GM21526 (cell line): ENCODE data around the gene BSND.
"Not testable (repeated sequence)": the region's sequence is repeated elsewhere in the genome, so short reads cannot be mapped to it uniquely, and the experiment has no call there.

Source experiments
- ATAC-seq: cut with Tn5 transposase; IDR thresholded peaks from one replicate; pipeline ENCODE4 v1.9.1; 2021; ENCODE audit warnings: moderate library complexity; ENCODE audit not compliant: unreplicated experiment, low FRiP score

Gene BSND

DNA sequence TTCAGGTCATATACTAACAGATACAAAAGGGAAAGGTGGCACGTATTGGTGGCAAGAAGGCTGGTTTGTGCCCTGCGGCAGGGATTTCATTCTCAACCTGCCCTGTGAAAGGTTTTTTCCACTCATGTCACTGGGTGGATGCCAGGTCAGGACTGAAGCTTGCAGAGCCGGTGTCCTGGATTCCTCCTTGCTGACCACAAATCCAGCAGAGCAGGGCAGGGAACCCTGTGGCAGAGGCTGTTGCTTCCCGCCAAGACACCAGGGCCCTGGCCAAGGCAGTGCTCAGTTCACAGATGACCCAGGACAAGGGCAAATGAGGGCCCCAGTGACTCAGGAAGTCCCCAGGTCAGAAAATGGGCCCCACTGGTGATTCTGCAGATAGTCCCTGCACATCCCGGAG, 16.4 kb downstream of the BSND start:
- no peak for ATAC-seq

DNA sequence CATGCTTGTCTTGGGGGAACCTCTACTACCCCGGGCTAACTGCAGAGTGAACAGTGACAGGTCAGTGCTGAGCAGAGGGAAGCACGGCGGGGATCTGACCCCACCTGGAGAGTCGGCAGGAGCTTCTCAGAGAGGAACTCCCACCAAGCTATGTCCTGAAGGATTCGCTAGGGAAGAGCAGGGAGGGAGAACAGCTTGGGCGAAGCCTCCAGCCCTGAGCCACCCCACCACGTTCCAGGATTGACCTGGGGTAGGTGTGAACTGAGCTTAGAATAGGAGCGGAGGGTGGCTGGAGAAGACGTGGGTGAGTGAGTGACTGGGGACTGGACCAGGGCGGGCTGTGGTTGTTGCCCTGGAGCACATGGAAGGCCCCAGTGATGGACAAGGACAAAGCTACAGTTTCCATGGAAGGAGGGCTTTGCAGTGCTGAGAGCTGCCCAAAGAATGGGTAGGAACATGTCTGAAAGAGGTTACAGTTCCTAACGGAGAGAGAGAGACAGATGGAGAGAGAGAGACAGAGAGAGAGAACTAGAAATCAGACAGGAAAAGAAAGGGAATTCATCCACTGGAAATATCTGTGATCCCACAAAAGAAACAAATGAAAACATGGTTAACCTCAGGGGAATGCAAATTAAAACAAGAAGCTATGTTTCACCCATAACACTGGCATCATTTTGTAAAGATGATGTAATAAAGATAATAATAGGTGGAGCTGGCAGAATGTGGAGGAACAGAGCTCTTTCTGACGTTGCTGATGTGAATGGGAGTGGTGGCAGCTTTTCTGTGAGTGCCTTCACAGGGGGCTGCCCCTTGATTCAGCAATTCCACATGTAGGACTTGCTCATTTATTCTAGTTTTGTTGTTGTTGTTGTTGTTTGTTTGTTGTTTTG, 17.2 kb downstream of the BSND start:
- no peak for ATAC-seq

DNA sequence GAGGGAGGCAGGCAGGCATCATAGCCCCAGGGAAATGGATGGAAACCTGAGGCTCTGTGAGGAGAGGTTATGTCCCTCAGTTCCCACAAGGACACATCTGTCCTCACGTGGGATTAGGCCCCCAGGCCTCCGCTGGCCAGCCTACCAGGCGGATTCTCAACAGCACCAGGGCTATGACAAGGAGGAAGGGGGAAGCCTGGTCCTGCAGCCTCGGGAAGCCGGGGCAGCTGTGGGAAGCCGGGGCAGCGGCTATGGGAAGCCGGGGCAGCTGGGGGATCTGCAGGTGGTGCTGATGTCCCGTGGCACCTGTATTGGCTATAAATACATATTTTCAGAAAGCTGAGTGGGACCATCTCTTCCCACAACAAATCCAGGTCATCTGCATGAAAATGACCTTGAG, 19.7 kb downstream of the BSND start:
- no peak for ATAC-seq

DNA sequence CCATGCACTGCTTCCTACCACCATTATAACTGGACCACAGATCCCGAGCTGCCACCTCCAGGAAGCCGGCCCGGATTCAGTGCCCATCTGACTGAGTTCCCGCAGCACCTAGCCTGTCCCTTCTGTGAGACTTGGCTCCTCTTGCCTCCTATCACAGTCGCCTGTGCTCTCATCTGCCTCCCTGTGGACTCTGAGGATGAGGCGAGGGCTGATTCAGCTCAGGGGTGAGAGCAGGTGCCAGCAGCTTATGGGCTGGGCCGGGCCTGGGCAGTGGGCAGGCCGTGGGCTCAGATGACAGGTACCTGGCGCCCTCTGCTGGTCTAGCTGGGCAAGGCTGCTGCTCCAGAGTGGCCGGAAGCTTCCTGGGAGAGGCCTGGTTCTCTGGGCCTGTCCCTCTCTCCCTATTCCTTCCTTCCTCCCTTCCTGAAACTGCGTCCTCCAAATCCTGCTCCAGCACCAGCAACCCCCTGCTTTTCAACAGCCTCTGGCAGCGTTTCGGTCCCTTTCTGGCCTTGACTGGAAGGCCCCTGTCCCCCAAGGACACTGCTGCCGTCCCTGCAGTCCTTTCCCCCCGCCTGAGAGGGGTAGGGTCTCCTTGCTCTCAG, 23.3 kb downstream of the BSND start:
- peak; percentile 77 for ATAC-seq

DNA sequence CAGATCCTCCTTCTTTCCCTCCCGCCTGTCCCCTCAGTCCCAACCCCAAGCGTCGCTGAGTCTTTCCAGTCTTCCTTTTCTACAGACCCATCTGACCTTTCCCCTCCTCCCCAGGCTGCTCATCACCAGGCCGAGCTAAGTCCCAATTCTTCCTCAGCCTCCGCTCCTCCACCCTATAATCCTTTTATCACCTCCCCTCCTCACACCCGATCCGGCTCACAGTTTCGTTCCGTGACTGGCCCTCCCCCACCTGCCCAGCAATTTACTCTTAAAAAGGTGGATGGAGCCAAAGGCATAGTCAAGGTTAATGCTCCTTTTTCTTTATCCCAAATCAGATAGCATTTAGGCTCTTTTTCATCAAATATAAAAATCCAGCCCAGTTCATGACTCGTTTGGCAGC, 25.4 kb downstream of the BSND start:
- not testable (repeated sequence) for ATAC-seq

DNA sequence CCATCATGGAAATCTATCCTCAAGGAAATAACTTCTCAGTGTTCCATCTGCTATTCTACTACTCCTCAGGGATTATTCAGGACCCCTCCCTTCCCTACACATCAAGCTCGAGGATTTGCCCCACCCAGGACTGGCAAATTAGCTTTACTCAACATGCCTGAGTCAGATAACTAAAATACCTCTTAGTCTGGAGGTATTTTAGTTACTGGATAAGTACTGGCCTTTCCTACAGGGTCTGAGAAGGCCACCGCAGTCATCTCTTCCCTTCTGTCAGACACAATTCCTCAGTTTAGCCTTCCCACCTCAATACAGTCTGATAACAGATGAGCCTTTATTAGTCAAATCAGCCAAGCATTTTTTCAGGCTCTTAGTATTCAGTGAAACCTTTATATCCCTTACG, 27.9 kb downstream of the BSND start:
- ATAC-seq: not testable (repeated sequence)

DNA sequence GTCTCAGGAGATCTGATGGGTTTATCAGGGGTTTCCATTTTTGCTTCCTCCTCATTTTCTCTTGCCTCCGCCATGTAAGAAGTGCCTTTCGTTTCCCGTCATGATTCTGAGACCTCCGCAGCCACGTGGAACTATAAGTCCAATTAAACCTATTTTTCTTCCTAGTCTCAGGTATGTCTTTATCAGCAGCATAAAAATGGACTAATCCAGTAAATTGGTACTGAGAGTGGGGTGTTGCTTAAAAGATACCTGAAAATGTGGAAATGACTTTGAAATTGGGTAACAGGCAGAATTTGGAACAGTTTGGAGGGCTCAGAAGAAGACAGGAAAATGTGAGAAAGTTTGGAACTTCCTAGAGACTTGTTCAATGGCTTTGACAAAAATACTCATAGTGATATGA, 32.4 kb downstream of the BSND start:
- ATAC-seq: not testable (repeated sequence)

DNA sequence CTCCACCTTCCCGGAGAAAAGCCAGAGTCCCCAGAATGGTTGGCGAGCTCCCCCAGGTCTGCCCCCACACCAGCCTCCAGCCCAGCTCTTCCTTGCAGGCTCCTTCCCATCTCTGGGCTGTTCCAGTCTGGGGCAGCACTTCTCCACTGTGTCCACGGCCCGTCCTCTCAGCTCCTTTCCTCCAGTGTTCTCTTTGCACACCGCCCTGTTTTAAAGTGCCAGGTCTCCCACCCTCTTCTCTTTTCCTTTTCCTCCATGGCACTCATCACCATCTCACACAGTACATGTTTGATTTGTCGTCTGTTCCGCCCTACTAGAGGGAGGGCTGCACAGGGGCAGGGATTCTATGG, 34.5 kb downstream of the BSND start:
- no peak for ATAC-seq

DNA sequence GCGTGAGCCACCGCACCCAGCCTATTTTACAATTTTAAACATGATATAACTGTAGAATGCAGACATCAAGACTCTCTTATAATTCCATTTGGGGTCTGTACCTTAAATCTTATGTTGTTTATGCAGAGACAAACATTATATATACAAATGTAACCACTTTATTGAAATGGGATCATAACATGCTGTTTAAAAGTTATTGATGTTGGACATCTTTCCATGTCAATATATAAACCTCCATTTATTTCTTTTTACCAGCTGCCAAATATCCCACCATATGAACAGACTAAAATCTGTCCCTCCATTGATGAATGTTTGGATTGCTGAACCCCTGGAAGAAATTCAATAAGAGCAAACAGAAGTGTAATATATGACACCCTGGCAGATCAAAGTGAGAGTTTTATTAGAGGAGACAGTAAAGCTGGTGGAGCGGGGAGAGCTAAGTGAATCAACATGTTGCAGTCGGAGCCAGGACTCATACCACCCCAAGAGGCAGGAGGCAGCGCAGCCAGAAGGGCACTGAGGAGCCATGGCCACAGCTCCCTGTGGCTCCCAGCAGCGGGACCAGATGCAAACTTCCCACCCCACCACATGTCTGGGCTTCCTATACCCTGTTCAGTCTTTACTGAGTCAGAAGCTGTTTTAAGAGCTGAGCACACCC, 35.9 kb downstream of the BSND start:
- ATAC-seq: no peak

DNA sequence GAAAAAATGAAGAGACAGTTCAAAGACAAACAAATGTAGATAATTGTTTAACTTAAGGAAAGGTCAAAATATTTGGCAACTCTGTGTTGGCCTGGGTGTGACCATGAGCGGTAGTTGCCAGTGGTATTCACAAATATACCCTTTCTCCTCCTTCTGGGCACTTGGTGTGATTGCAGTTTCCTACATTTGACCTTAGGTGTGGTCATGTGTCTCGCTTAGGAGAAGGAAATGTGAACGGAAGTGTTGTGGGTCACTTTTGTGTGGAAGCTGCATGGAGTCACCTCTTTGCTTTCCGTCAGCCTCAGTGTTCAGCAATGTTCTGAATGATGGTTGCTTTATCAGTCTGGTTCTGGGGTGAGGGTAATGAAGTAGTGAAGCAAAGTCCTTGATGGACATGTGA, 37.2 kb downstream of the BSND start:
- ATAC-seq: no peak

DNA sequence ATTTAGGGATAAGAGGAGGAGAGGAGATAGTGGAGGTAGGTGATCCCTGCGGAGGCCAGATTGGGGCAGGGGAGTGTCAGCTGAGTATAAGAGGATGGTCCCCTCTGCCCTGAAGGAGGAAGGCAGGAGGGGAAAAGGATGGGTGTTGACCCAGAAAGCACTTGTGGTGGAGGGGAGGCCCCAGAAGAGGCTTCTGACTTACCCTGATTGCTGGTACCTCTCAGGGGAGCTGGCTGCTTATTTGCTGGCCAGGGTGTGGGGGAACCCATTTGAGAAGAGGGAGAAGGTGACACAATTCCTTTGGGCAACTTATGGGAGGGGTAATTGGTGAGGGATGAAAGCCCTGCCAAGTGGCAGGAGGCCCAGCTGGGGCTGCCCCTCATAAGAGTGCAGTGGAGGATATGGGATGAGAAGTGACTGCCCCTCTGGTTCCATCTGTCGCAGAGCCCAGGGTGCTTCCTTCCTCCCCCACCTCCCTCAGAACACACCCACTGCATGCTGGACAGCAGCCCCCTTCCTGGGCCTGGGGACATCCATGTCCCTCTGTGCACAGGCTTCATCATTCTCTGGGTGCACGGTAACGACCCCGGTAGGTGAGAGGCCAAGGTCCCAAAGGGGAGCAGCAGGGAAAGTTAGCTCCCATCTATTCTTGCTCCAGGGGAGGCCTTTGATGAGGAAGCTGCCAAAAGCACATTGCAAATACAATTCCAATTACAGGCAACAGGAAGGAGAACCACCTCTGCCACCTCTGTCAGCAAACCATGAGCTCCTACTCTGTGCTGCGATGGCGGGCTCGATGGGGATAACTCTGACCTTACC, 39.2 kb downstream of the BSND start:
- no peak for ATAC-seq

DNA sequence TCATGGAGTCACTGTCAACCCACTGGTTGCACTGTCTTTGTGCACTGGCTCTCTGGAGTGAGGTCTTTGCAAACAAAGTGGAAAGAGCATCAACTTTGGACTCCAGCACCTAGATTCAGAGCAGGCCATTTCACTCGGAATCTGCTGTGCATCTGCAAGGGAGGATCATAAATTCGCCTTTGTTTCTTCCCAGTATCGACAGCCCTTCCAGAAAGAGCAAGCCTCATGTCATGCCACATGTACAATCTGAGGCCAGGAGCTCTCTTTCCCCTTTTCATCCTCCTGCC, 39.8 kb downstream of the BSND start:
- no peak for ATAC-seq

DNA sequence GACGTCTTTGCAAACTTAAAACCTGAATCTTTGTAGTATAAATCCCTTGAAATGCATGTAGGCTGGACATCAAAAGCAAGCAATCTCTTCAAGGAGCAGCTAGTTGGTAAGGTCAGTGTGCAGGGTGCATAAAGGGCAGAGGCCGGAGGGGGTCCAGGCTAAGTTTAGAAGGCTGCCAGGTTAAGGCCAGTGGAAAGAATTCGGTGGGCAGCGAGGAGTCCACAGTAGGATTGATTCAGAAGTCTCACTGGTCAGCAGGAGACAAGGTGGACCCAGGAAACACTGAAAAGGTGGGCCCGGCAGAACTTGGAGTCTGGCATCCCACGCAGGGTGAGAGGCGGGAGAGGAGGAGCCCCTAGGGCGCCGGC, 40.2 kb downstream of the BSND start:
- no peak for ATAC-seq

DNA sequence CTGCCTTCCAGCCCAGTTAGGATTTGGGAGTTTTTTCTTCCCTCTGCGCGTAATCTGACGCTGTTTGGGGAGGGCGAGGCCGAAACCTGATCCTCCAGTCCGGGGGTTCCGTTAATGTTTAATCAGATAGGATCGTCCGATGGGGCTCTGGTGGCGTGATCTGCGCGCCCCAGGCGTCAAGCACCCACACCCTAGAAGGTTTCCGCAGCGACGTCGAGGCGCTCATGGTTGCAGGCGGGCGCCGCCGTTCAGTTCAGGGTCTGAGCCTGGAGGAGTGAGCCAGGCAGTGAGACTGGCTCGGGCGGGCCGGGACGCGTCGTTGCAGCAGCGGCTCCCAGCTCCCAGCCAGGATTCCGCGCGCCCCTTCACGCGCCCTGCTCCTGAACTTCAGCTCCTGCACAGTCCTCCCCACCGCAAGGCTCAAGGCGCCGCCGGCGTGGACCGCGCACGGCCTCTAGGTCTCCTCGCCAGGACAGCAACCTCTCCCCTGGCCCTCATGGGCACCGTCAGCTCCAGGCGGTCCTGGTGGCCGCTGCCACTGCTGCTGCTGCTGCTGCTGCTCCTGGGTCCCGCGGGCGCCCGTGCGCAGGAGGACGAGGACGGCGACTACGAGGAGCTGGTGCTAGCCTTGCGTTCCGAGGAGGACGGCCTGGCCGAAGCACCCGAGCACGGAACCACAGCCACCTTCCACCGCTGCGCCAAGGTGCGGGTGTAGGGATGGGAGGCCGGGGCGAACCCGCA, 40.8 kb downstream of the BSND start, which contains the start of gene PCSK9:
TSS of gene PCSK9 (plus strand) at position 207 of the 741 bp plus-strand sequence. CDS start at position 497, 290 bp downstream.
- ATAC-seq: no peak

DNA sequence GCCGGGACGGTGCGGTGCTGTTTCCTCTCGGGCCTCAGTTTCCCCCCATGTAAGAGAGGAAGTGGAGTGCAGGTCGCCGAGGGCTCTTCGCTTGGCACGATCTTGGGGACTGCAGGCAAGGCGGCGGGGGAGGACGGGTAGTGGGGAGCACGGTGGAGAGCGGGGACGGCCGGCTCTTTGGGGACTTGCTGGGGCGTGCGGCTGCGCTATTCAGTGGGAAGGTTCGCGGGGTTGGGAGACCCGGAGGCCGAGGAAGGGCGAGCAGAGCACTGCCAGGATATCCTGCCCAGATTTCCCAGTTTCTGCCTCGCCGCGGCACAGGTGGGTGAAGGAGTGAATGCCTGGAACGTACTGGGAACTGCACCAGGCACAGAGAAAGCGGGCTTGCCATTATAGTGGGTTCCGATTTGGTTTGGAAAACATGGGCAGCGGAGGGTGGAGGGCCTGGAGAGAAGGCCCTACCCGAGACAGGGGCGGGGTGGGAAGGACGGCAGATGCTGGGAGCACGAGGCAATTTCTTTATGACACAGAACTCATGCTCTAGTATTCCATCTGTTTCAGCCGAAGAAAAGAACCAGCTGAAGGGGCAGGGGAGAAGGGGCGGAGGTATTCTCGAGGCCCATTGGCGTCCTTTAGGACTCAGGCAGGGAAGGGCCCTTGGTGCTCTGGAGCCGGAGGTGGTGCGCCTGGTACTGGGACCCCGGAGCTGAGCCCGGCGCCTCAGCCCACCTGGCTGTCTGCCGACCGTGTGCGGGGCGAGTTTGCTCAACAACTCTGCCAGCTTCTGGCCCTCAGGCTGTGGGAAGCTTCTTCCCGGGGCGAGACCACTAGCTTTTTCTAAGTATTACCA, 41.6 kb downstream of the BSND start:
- no peak for ATAC-seq

DNA sequence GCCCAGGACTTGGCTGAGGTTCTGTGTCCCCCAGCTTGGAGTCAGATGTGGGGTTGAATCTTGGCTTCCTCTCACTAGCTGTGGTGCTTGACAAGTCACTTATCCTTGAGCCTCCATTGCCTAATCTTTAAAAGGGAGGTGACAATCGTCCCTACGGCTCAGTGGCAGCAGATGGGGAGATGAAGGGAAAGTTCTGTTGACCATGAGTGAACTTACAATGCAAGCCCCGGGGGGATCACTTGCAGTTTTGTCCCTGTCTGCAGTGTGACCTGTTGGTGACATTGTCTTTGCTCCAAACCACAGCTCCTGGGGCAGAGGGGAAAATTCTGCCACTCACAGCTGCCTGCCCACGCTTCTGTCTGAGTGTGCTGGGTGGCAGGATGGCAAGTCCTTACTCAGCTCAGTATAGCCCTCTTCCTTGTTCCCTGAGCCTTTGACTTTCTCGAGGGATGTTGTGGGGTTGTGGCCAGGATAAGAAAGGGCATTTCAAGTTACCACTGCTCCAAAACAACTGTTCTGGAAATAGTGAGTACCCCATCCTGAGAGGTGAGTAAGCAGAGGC, 42.3 kb downstream of the BSND start:
- ATAC-seq: no peak

DNA sequence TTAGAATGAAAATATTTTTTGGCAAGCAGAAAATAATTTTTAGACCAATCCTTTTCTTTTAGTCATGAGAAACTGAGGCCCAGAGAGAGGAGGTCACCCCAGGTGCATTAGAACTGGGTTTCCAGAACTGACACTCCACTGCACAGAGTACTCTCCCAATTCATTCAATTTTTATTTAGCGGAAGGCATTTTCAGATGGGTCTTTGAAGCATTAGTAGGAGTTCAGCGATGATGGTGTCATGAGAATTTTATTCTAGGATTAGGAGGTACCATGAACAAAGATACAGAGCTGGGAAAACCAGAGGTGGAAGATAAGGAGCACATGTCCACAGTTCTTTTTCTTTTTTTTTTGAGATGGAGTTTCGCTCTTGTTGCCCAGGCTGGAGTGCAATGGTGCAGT, 42.9 kb downstream of the BSND start:
- no peak for ATAC-seq

DNA sequence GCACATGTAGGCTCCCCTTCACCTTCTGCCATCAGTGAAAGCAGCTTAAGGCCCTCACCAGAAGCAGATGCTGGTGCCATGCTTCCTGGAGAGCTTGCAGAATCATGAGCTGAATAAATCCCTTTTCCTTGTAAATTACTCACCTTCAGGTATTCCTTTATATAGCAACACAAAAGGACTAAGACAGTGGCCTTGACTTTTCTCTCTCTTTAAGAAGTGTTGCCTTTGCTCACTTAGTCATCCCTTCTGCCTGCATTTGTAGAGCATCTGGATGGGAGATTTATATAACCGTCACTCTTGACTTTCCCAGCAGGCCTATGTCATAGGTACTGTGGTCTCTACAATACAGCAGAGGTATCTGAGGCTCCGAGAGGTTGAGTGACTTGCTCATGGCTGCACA, 44.3 kb downstream of the BSND start:
- ATAC-seq: no peak

DNA sequence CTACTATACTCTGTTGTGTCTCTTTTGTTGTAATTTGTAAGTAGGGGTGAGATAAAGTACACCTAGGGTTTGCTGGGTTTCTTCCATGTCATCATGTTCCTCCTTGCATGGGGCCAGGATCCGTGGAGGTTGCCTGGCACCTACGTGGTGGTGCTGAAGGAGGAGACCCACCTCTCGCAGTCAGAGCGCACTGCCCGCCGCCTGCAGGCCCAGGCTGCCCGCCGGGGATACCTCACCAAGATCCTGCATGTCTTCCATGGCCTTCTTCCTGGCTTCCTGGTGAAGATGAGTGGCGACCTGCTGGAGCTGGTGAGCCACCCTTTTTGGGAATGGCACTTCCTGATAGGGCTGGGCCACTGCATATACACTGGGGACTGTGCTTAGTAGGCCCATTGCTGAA, 45.0 kb downstream of the BSND start:
- ATAC-seq: no peak
